PFSK-1 (cell line): ENCODE results near the gene ZFAND3.

Source experiments
- FOXP2 ChIP-seq: optimal IDR thresholded peaks from 2 replicates; pipeline ENCODE3; 2011; ENCODE audit warnings: borderline replicate concordance, control low read depth, inconsistent platforms; ENCODE audit not compliant: insufficient read depth; ENCODE audit errors: extremely low read length, extremely low read depth
- POLR2AphosphoS5 ChIP-seq: IDR thresholded peaks from 2 replicates; pipeline ENCODE4 v1.6.1; 2012; ENCODE audit warnings: low read depth, mild to moderate bottlenecking, control low read depth, low read length, moderate library complexity
- SIN3A ChIP-seq: IDR thresholded peaks from 2 replicates; pipeline ENCODE4 v1.6.1; 2012; ENCODE audit warnings: mild to moderate bottlenecking, low read length, moderate library complexity, borderline replicate concordance; ENCODE audit not compliant: insufficient read depth
- TAF1 ChIP-seq: IDR thresholded peaks from 2 replicates; pipeline ENCODE4 v1.6.1; 2012; ENCODE audit warnings: low read length, control low read depth, borderline replicate concordance; ENCODE audit not compliant: insufficient read depth
- TF ChIP-seq, protein P1 (sequence below), 2 experiments: IDR thresholded peaks; 2 replicates each; pipeline versions ENCODE4 v1.6.1 to v1.8.0; 2011 to 2012; ENCODE audit warnings: low read depth in 2 of 2, low read length in 2 of 2, control low read depth in 1 of 2, inconsistent platforms in 1 of 2, mild to moderate bottlenecking in 1 of 2, moderate library complexity in 1 of 2; ENCODE audit not compliant: insufficient read depth in 1 of 2

The ZFAND3 gene

DNA sequence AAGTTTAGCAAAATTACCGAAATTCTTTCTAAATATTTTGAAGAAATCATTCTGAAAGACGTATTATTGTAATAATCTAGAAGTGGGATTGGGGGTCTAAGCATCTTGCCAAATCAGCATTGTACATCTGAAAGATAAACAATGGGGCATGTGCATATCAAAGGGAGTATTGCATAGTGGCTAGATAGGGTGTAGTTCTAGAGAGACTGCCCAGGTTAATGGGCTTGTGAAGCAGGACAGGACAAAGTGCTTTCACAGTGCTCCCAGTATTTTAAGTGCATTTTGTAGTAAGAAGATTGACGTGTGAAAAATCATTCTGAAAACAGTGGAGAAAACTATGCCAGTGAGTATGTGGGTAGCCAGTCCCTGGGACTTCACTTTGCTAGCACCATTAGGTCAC lies 236.8 kb downstream of the ZFAND3 start:
- no peak for TF ChIP-seq SIN3A
- no peak for TF ChIP-seq POLR2AphosphoS5
- TF ChIP-seq TAF1, result no peak
- no peak for TF ChIP-seq FOXP2
- TF ChIP-seq, protein P1, sequence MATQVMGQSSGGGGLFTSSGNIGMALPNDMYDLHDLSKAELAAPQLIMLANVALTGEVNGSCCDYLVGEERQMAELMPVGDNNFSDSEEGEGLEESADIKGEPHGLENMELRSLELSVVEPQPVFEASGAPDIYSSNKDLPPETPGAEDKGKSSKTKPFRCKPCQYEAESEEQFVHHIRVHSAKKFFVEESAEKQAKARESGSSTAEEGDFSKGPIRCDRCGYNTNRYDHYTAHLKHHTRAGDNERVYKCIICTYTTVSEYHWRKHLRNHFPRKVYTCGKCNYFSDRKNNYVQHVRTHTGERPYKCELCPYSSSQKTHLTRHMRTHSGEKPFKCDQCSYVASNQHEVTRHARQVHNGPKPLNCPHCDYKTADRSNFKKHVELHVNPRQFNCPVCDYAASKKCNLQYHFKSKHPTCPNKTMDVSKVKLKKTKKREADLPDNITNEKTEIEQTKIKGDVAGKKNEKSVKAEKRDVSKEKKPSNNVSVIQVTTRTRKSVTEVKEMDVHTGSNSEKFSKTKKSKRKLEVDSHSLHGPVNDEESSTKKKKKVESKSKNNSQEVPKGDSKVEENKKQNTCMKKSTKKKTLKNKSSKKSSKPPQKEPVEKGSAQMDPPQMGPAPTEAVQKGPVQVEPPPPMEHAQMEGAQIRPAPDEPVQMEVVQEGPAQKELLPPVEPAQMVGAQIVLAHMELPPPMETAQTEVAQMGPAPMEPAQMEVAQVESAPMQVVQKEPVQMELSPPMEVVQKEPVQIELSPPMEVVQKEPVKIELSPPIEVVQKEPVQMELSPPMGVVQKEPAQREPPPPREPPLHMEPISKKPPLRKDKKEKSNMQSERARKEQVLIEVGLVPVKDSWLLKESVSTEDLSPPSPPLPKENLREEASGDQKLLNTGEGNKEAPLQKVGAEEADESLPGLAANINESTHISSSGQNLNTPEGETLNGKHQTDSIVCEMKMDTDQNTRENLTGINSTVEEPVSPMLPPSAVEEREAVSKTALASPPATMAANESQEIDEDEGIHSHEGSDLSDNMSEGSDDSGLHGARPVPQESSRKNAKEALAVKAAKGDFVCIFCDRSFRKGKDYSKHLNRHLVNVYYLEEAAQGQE (IDR thresholded peaks at IDR 0.05; ENCODE audit: insufficient read depth in 1 of 2, low read depth in 2 of 2, low read length in 2 of 2), result no peak

DNA sequence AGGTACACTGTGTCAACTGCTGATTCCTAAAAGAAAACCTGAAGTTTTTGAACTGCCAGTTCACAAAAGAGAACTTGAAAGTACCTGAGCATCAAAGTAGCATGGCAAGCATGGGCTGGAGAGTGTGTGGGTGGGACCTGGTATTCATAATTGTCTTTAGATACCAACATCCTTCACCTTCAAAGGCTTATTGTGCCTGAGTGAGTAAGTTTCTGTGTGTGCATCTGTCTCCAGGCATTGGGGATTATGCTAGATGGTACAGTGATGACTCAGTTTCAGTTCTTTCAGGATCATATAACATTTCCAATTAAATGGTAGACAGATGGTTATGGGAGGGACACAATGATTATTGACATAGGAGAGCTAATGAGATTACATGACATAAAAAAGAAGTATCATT lies 238.5 kb downstream of the ZFAND3 start:
- no peak for TF ChIP-seq FOXP2
- no peak for TF ChIP-seq TAF1
- TF ChIP-seq POLR2AphosphoS5, result no peak
- TF ChIP-seq, protein P1 (IDR thresholded peaks at IDR 0.05; ENCODE audit: insufficient read depth in 1 of 2, low read depth in 2 of 2, low read length in 2 of 2), result no peak
- TF ChIP-seq SIN3A, result no peak

DNA sequence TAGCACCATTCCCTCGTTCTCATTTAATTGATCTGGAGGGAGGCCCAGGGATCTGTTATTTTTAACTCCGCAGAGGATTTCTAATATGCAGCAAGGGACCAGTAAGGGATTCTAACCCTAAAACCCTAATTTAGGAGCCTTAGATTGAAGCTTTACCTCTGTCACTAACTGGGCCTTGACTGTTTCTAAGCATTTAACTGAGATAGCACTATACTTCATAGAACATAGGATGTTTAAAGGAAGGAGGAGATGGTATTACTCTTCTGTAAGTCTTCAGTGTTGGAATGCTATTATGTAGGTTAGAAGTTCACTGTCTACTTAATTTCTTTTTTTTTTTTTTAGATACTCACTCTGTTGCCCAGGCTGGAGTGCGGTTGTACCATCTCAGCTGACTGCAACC lies 242.5 kb downstream of the ZFAND3 start:
- TF ChIP-seq, protein P1 (IDR thresholded peaks at IDR 0.05; ENCODE audit: insufficient read depth in 1 of 2, low read depth in 2 of 2, low read length in 2 of 2), result no peak
- TF ChIP-seq TAF1, result no peak
- TF ChIP-seq POLR2AphosphoS5, result no peak
- no peak for TF ChIP-seq SIN3A
- TF ChIP-seq FOXP2, result no peak

DNA sequence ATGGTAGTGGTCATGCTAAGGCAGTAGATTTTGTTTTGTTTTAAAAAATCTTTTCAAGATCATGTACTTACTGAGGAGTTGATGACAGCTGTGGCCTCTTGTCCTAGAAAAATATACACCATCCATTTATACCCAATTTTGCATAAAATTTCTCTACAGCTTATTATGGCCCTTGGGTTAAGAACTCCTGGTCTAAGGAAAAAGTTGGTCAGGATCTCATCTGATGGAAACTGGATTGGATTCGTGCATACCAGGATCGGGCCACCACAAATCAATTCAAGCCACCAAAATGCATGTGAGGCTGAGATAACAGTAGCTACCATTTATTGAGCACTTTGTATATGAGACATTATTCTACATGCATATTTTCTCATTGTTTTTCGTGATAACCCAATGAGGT lies 244.4 kb downstream of the ZFAND3 start:
- TF ChIP-seq POLR2AphosphoS5 (no peak), TAF1 (no peak), FOXP2 (no peak), SIN3A (no peak)
- TF ChIP-seq, protein P1 (IDR thresholded peaks at IDR 0.05; ENCODE audit: insufficient read depth in 1 of 2, low read depth in 2 of 2, low read length in 2 of 2), result no peak

DNA sequence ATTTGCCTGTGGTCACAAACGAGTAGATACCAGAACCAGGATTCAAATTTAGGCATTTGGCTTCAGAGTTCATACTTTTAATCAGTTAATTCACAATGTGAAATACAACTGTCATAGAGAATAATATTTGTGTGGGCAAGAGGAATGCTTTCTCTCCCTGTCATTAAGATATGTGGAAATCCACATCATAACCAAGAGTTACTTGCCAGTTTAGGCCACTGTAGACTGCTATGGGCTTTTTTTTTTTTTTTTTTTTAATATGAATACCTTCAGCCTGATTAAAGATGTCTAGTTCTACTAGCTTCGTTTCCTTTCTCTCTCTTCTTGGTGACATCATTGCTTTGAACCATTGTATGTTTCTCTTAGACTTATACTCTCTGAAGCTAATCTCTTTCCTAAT lies 244.9 kb downstream of the ZFAND3 start:
- TF ChIP-seq SIN3A (no peak), TAF1 (no peak), POLR2AphosphoS5 (no peak), FOXP2 (no peak)
- TF ChIP-seq, protein P1 (IDR thresholded peaks at IDR 0.05; ENCODE audit: insufficient read depth in 1 of 2, low read depth in 2 of 2, low read length in 2 of 2), result no peak
